Sigmoid colon (tissue), 7 donors: ENCODE results near the gene HRAS. TPM values are rescaled to one million over a fixed set of nuclear protein-coding genes. Genes with fewer than 3 reads are reported as not detected.
A peak's percentile ranks its signal among the peaks of the same experiment; 100 is the strongest.

Experiments
- DNase-seq: peaks from one replicate; pipeline ENCODE4 v3.0.0-alpha.2; 2019
- H3K27ac ChIP-seq, 4 donors: fragments of 200-600 bp; sonication (generic); one replicate each; pipeline ENCODE4 v1.5.1; 2016 to 2019; ENCODE audit warnings: mild to moderate bottlenecking in 1 of 4
- H3K27me3 ChIP-seq, 3 donors: fragments of 200-600 bp; sonication (generic); one replicate each; pipeline ENCODE4 v1.5.1; 2019; ENCODE audit warnings: mild to moderate bottlenecking in 1 of 3
- H3K36me3 ChIP-seq, 4 donors: fragments of 200-600 bp; sonication (generic); one replicate each; pipeline ENCODE4 v1.5.1; 2016 to 2019
- H3K4me1 ChIP-seq, 4 donors: fragments of 200-600 bp; sonication (generic); one replicate each; pipeline ENCODE4 v1.5.1; 2017 to 2019
- H3K4me3 ChIP-seq, 4 donors: fragments of 200-600 bp; sonication (generic); one replicate each; pipeline ENCODE4 v1.5.1; 2017 to 2019; ENCODE audit warnings: mild to moderate bottlenecking in 2 of 4, moderate library complexity in 1 of 4
- H3K9me3 ChIP-seq, 4 donors: fragments of 200-600 bp in 3 of 4; sonication (generic) in 3 of 4; one replicate each; pipeline versions ENCODE4 v1.5.1 to v1.6.1; 2013 to 2019
- EP300 ChIP-seq, 4 donors: sonication (generic); formaldehyde crosslinking; IDR thresholded peaks; one replicate each; pipeline ENCODE4 v1.6.1; 2017; ENCODE audit warnings: antibody characterized with exemption in 4 of 4
- POLR2A ChIP-seq, 2 donors: fragments of 450-650 bp; IDR thresholded peaks; one replicate each; pipeline ENCODE4 v1.6.1; 2016; ENCODE audit warnings: antibody characterized with exemption in 2 of 2, mild to moderate bottlenecking in 2 of 2, moderate library complexity in 2 of 2
- POLR2AphosphoS5 ChIP-seq, 4 donors: sonication (generic); formaldehyde crosslinking; IDR thresholded peaks; one replicate each; pipeline ENCODE4 v1.6.1; 2017; ENCODE audit warnings: antibody characterized with exemption in 4 of 4
- WGBS, 2 donors: extraction: QIAGEN DNeasy Blood & Tissue Kit; methylation state at CpG; one replicate each; pipeline ENCODE4 v1.1.7; 2013; 5-methylcytosine and 5-hydroxymethylcytosine counted together
- intact Hi-C: fragments of 100-400 bp; cut with DNase I; formaldehyde crosslinking; loops from one replicate; pipeline ENCODE4 v1.15.1; 2023
- polyA plus RNA-seq, 3 donors: library from polyadenylated mRNA; stranded (reverse); fragments of 200-250 nt; gene quantifications; one replicate each; pipeline ENCODE4 v1.2.3, GENCODE V29; 2013
- total RNA-seq, 4 donors: library from RNA; depleted of rRNA; stranded (reverse); fragments of >200 nt; gene quantifications; one replicate each; pipeline ENCODE4 v1.1.0, GENCODE V29; 2016
- TF ChIP-seq, protein P1 (sequence below), 4 experiments: fragments of 450-650 bp in 3 of 4; fragments of 200-600 bp in 1 of 4; IDR thresholded peaks; one replicate each; pipeline ENCODE4 v1.5.1; 2016 to 2019; ENCODE audit warnings: antibody characterized with exemption in 4 of 4, mild to moderate bottlenecking in 3 of 4, moderate library complexity in 2 of 4
- donor health status: healthy with polysubstance abuse.
- donor health status: Bipolar disorder and iron deficiency.
- donor health status: healthy.

Gene HRAS
- total and polyA plus RNA-seq, 7 donors, result 27.8 to 76.1 (median 44.6) TPM

- WGBS, 2 donors, result 81 to 94% methylated on average over 22 of the region's 22 CpGs
- Histone ChIP-seq H3K9me3 (no peaks in the 10 kb centered on the region), H3K4me1 (peaks cover 0 to 36% (median 33%) of the 10 kb centered on the region in 4 donors), H3K4me3 (no peak overlapping the region), H3K27ac (no peak overlapping the region), H3K27me3 (peaks cover 51 to 78% (median 74%) of the 10 kb centered on the region in 3 donors), H3K36me3 (no peaks in the 10 kb centered on the region)
- TF ChIP-seq POLR2AphosphoS5 (IDR thresholded peaks at IDR 0.05) (no peak), EP300 (IDR thresholded peaks at IDR 0.05) (no peak), POLR2A (IDR thresholded peaks at IDR 0.05) (no peak)
- TF ChIP-seq, protein P1, sequence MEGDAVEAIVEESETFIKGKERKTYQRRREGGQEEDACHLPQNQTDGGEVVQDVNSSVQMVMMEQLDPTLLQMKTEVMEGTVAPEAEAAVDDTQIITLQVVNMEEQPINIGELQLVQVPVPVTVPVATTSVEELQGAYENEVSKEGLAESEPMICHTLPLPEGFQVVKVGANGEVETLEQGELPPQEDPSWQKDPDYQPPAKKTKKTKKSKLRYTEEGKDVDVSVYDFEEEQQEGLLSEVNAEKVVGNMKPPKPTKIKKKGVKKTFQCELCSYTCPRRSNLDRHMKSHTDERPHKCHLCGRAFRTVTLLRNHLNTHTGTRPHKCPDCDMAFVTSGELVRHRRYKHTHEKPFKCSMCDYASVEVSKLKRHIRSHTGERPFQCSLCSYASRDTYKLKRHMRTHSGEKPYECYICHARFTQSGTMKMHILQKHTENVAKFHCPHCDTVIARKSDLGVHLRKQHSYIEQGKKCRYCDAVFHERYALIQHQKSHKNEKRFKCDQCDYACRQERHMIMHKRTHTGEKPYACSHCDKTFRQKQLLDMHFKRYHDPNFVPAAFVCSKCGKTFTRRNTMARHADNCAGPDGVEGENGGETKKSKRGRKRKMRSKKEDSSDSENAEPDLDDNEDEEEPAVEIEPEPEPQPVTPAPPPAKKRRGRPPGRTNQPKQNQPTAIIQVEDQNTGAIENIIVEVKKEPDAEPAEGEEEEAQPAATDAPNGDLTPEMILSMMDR (IDR thresholded peaks at IDR 0.05), result no peak
- DNase-seq, result no peak
- intact Hi-C loops, result no loop called here
These were observed 21.4 kb upstream of the HRAS start for GRCh38 chr11:556662-557256.

GRCh38 chr11:555780-556661, 20.6 kb upstream of the HRAS start:
- peaks cover 45 to 86% (median 81%) of the 10 kb centered on the region in 3 donors for H3K27me3 ChIP-seq
- H3K9me3 ChIP-seq, result no peaks in the 10 kb centered on the region
- DNase-seq, result no peak
- intact Hi-C loops, result loop anchor here (2.0 kb wide), 1 partner anchor 167 kb away; no protein-coding TSS in a partner anchor
- TF ChIP-seq POLR2AphosphoS5 (IDR thresholded peaks at IDR 0.05) (no peak), POLR2A (IDR thresholded peaks at IDR 0.05) (no peak), EP300 (IDR thresholded peaks at IDR 0.05) (no peak)
- TF ChIP-seq, protein P1 (IDR thresholded peaks at IDR 0.05), result no peak
- H3K36me3 ChIP-seq, result no peaks in the 10 kb centered on the region
- WGBS, 2 donors, result 5 to 7% methylated on average over 104 of the region's 104 CpGs
- H3K27ac ChIP-seq, result no peak overlapping the region
- peak overlapping the region in 1 of 4 donors; percentile 27 for H3K4me3 ChIP-seq
- H3K4me1 ChIP-seq, result peaks cover 0 to 29% (median 25%) of the 10 kb centered on the region in 4 donors

DNA sequence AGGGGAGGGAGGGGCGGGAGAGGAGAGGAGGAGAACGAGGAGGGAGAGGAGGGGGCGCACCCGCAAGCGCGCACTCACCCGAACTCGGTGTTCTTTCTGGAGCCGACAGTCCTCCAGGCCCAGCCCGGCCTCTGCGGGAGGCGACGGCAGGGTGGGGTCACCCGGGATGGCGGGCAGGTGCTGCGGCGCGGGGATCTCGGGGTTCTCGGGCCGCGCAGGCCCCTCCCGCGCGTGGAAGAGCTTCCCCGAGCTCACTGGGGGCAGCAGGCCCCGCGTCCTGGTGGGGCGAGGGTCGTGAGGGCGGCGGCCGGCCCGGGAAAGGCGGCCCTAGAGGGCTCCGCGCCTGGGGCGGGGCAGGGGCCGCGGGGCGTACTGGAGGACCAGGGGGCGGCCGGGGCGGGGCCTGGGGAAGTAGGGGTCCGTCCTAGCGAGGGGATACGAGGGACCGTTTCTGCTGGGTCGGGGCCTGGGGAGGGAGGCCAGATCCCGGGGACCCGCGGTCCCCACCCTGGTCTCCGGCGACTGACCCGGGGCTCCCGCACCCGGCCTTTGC, 19.9 kb upstream of the HRAS start:
- intact Hi-C loops, result loop anchor here (2.0 kb wide), 1 partner anchor 167 kb away; no protein-coding TSS in a partner anchor
- H3K4me3 ChIP-seq, result peak overlapping the region in 2 of 4 donors; percentile 20 to 27
- peaks cover 45 to 93% (median 88%) of the 10 kb centered on the region in 3 donors for H3K27me3 ChIP-seq
- DNase-seq, result no peak
- no peak for TF ChIP-seq POLR2AphosphoS5 (IDR thresholded peaks at IDR 0.05)
- TF ChIP-seq, protein P1 (IDR thresholded peaks at IDR 0.05), result peak in 1 of 4 experiments; percentile 21
- no peak overlapping the region for H3K27ac ChIP-seq
- no peaks in the 10 kb centered on the region for H3K36me3 ChIP-seq
- H3K4me1 ChIP-seq, result peaks cover 0 to 25% (median 22%) of the 10 kb centered on the region in 4 donors
- no peaks in the 10 kb centered on the region for H3K9me3 ChIP-seq
- WGBS, 2 donors, result 1 to 2% methylated on average over 57 of the region's 57 CpGs

GRCh38 chr11:554428-555226, 19.3 kb upstream of the HRAS start:
- intact Hi-C loops, result loop anchor here (2.0 kb wide), 1 partner anchor 168 kb away; no protein-coding TSS in a partner anchor
- Histone ChIP-seq H3K36me3 (no peaks in the 10 kb centered on the region), H3K27ac (no peak overlapping the region), H3K9me3 (no peaks in the 10 kb centered on the region), H3K27me3 (peaks cover 45 to 95% (median 88%) of the 10 kb centered on the region in 3 donors), H3K4me1 (peaks cover 0 to 21% (median 17%) of the 10 kb centered on the region in 4 donors), H3K4me3 (peak overlapping the region in 3 of 4 donors; percentile 19 to 27 (median 20))
- TF ChIP-seq, protein P1 (IDR thresholded peaks at IDR 0.05), result peak in 2 of 4 experiments; percentile 15 to 68
- no peak for TF ChIP-seq POLR2AphosphoS5 (IDR thresholded peaks at IDR 0.05)
- WGBS, 2 donors, result 4 to 14% methylated on average over 57 to 59 of the region's 60 CpGs
- no peak for DNase-seq
